ENCODE measurements around the gene U2AF1. TPM values are rescaled to one million over a fixed set of nuclear protein-coding genes. Genes with fewer than 3 reads are reported as not detected.
A peak's percentile ranks its signal among the peaks of the same experiment; 100 is the strongest.
"Not testable (repeated sequence)": the region's sequence is repeated elsewhere in the genome, so short reads cannot be mapped to it uniquely, and the experiment has no call there.

The U2AF1 gene
- total and polyA plus RNA-seq, 12 donors = 13.7 to 45.4 (median 23.4) TPM

GRCh38 chr21:43115956-43116355, 8.6 kb upstream of the U2AF1 start:
- H3K9me3 ChIP-seq (replicated peaks in 1 of 3); H3K36me3 ChIP-seq (replicated peaks in 1 of 2); H3K4me3 ChIP-seq; DNase-seq; H3K27me3 ChIP-seq; intact Hi-C loops (cut with DNase I); H3K4me1 ChIP-seq (replicated peaks in 1 of 2); H3K27ac ChIP-seq: not testable (repeated sequence)
- WGBS, 4 donors = no CpG with 5 or more reads among the region's 4 CpGs

- intact Hi-C loops (cut with DNase I) = not testable (repeated sequence)
Measured at GRCh38 chr21:43114483-43114882, 7.1 kb upstream of the U2AF1 start.

GRCh38 chr21:43109006-43109405, 1.6 kb upstream of the U2AF1 start:
- H3K4me1 ChIP-seq (replicated peaks in 1 of 2); H3K27me3 ChIP-seq; intact Hi-C loops (cut with DNase I); H3K4me3 ChIP-seq; H3K36me3 ChIP-seq (replicated peaks in 1 of 2); DNase-seq; H3K9me3 ChIP-seq (replicated peaks in 1 of 3); H3K27ac ChIP-seq: not testable (repeated sequence)
- no CpG with 5 or more reads among the region's 7 CpGs for WGBS, 4 donors

More at GRCh38 chr21:43114483-43114882, 7.1 kb upstream of the U2AF1 start:
- not testable (repeated sequence) for H3K27ac ChIP-seq; H3K36me3 ChIP-seq (replicated peaks in 1 of 2); DNase-seq; H3K9me3 ChIP-seq (replicated peaks in 1 of 3); H3K27me3 ChIP-seq; H3K4me1 ChIP-seq (replicated peaks in 1 of 2); H3K4me3 ChIP-seq
- WGBS, 4 donors = 94 to 96% methylated on average over 4 of the region's 6 CpGs; no CpG with 5 or more reads in 2 of the 4 donors

GRCh38 chr21:43108177-43108576, 807 bp upstream of the U2AF1 start:
- H3K4me1 ChIP-seq (replicated peaks in 1 of 2); H3K36me3 ChIP-seq (replicated peaks in 1 of 2); H3K27me3 ChIP-seq; H3K9me3 ChIP-seq (replicated peaks in 1 of 3); H3K27ac ChIP-seq; intact Hi-C loops (cut with DNase I); H3K4me3 ChIP-seq; DNase-seq: not testable (repeated sequence)
- WGBS, 4 donors = no CpG with 5 or more reads among the region's 17 CpGs

- H3K9me3 ChIP-seq (replicated peaks in 1 of 3); H3K36me3 ChIP-seq (replicated peaks in 1 of 2); intact Hi-C loops (cut with DNase I); H3K27me3 ChIP-seq; H3K27ac ChIP-seq; DNase-seq; H3K4me1 ChIP-seq (replicated peaks in 1 of 2); H3K4me3 ChIP-seq: not testable (repeated sequence)
- WGBS, 4 donors = no CpG with 5 or more reads among the region's 17 CpGs
Measured at GRCh38 chr21:43107794-43108137, 396 bp upstream of the U2AF1 start.

- H3K9me3 ChIP-seq (replicated peaks in 1 of 3); H3K27me3 ChIP-seq; H3K27ac ChIP-seq; H3K4me1 ChIP-seq (replicated peaks in 1 of 2); intact Hi-C loops (cut with DNase I); H3K36me3 ChIP-seq (replicated peaks in 1 of 2); H3K4me3 ChIP-seq: not testable (repeated sequence)
- WGBS, 4 donors = 54 to 81% (median 66%) methylated on average over 2 of the region's 5 CpGs; no CpG with 5 or more reads in 1 of the 4 donors
- DNase-seq = peak in 1 of 7 donors; percentile 34
Measured at GRCh38 chr21:43104642-43105041, 2.7 kb downstream of the U2AF1 start.

- H3K4me3 ChIP-seq; H3K27ac ChIP-seq; H3K27me3 ChIP-seq; H3K9me3 ChIP-seq (replicated peaks in 1 of 3); DNase-seq; intact Hi-C loops (cut with DNase I); H3K4me1 ChIP-seq (replicated peaks in 1 of 2); H3K36me3 ChIP-seq (replicated peaks in 1 of 2): not testable (repeated sequence)
- no CpG with 5 or more reads among the region's 4 CpGs for WGBS, 4 donors
Measured at GRCh38 chr21:43102281-43102680, 5.1 kb downstream of the U2AF1 start.

- DNase-seq; H3K4me1 ChIP-seq (replicated peaks in 1 of 2); H3K4me3 ChIP-seq; intact Hi-C loops (cut with DNase I); H3K9me3 ChIP-seq (replicated peaks in 1 of 3); H3K27ac ChIP-seq; H3K36me3 ChIP-seq (replicated peaks in 1 of 2); H3K27me3 ChIP-seq: not testable (repeated sequence)
- WGBS, 4 donors = no CpG with 5 or more reads among the region's 5 CpGs
Measured at GRCh38 chr21:43101676-43102075, 5.7 kb downstream of the U2AF1 start.

- H3K27ac ChIP-seq; intact Hi-C loops (cut with DNase I); H3K4me1 ChIP-seq (replicated peaks in 1 of 2); DNase-seq; H3K4me3 ChIP-seq; H3K9me3 ChIP-seq (replicated peaks in 1 of 3); H3K27me3 ChIP-seq; H3K36me3 ChIP-seq (replicated peaks in 1 of 2): not testable (repeated sequence)
- no CpG with 5 or more reads among the region's 7 CpGs for WGBS, 4 donors
Measured at GRCh38 chr21:43101000-43101399, 6.4 kb downstream of the U2AF1 start.

GRCh38 chr21:43091979-43092614, 15.3 kb downstream of the U2AF1 start:
- intact Hi-C loops (cut with DNase I); H3K4me3 ChIP-seq; H3K27me3 ChIP-seq; DNase-seq; H3K27ac ChIP-seq; H3K36me3 ChIP-seq (replicated peaks in 1 of 2); H3K9me3 ChIP-seq (replicated peaks in 1 of 3); H3K4me1 ChIP-seq (replicated peaks in 1 of 2): not testable (repeated sequence)
- WGBS, 4 donors = no CpG with 5 or more reads among the region's 16 CpGs

GRCh38 chr21:43090947-43091346, 16.4 kb downstream of the U2AF1 start:
- H3K4me3 ChIP-seq; intact Hi-C loops (cut with DNase I); H3K27me3 ChIP-seq; H3K27ac ChIP-seq; H3K4me1 ChIP-seq (replicated peaks in 1 of 2); H3K9me3 ChIP-seq (replicated peaks in 1 of 3); H3K36me3 ChIP-seq (replicated peaks in 1 of 2); DNase-seq: not testable (repeated sequence)
- 83 to 89% methylated on average over 1 of the region's 3 CpGs; no CpG with 5 or more reads in 2 of the 4 donors for WGBS, 4 donors

GRCh38 chr21:43089463-43089862, 17.9 kb downstream of the U2AF1 start:
- H3K9me3 ChIP-seq (replicated peaks in 1 of 3); H3K4me1 ChIP-seq (replicated peaks in 1 of 2); H3K4me3 ChIP-seq; H3K27me3 ChIP-seq; H3K27ac ChIP-seq; H3K36me3 ChIP-seq (replicated peaks in 1 of 2); DNase-seq; intact Hi-C loops (cut with DNase I): not testable (repeated sequence)
- WGBS, 4 donors = no CpG with 5 or more reads among the region's 17 CpGs

Measured in adrenal gland (tissue), 12 donors.